ENCODE measurements around the gene PREX1. TPM values are rescaled to one million over a fixed set of nuclear protein-coding genes. Genes with fewer than 3 reads are reported as not detected.

Gene PREX1
- total RNA-seq, 2 donors from 2014 or later, result 11.5 to 21.7 TPM

DNA sequence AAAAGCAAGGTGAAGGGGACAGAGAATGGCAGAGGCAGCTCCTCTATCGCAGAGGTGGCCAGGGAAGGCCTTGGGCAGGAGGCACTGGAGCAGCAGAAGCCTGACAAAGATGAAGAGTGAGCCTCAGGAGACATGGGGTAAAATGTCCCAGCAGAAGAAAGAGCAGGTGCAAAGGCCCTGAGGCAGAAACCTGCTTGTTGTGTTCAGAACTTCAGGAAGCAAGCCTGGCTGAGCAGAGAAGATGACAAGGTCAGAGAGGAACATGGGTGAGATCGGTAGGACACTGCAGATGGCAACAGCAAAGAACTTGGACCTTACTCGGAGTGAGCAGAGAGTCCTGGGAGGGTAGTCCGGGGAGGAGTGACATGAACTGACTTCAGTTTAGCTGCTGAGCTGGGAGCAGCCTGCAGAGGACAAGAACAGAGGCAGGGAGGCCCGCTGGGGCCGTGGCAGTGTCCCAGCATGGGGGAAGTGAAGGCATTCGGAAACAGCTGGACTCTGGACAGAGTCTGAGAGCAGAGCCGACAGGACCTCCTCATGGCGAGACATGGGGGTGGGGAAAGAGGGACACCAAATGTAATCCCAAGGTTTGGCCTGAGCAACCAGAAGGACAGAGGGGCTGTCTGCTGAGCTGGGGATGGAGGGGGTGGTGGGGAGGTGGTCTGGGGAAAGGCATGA is 106.3 kb downstream of the PREX1 start:
- Histone ChIP-seq H3K27me3 (no peaks in the 10 kb centered on the region), H3K27ac (peak overlapping the region in 1 of 2 donors; percentile 16), H3K9me3 (no peaks in the 10 kb centered on the region), H3K4me1 (peaks cover 0 to 25% of the 10 kb centered on the region in 2 donors), H3K4me3 (no peak overlapping the region), H3K36me3 (no peaks in the 10 kb centered on the region)
- DNase-seq (ENCODE audit: low spot score), result no peak
- TF ChIP-seq, protein P1, sequence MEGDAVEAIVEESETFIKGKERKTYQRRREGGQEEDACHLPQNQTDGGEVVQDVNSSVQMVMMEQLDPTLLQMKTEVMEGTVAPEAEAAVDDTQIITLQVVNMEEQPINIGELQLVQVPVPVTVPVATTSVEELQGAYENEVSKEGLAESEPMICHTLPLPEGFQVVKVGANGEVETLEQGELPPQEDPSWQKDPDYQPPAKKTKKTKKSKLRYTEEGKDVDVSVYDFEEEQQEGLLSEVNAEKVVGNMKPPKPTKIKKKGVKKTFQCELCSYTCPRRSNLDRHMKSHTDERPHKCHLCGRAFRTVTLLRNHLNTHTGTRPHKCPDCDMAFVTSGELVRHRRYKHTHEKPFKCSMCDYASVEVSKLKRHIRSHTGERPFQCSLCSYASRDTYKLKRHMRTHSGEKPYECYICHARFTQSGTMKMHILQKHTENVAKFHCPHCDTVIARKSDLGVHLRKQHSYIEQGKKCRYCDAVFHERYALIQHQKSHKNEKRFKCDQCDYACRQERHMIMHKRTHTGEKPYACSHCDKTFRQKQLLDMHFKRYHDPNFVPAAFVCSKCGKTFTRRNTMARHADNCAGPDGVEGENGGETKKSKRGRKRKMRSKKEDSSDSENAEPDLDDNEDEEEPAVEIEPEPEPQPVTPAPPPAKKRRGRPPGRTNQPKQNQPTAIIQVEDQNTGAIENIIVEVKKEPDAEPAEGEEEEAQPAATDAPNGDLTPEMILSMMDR (IDR thresholded peaks at IDR 0.05), result no peak

DNA sequence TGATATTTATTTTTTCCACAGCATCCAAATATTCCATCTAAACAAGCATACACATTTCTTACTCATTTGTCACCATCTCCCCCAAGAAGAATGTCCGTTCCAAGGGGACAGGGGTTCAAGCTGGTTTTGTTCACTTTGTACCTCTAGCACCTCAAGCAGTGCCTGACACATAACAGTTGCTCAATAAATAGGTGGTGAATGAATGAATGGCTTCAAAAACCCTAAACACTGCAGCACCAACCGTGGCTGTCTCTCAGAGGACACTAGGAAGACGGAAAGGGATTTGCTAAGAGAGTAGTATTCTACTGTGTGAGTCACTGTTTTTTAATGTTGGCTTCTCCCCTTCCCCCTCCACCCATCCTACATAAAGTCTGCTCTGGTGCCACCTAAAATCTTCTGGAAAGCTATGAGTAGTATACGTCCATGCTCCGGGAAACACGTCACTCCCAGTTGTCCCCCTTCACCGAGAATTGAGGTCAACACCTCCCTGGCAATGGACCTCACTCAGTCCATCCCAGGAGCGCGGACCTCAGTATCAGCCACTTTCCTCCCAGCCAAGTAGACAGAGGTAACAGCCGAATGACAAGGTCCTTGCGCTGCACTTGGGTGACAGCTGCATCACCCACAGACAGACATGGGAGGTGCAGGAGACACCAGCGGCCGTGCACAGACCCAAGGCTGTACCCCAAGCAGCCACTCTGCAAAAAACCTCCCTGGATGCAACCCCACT is 107.4 kb downstream of the PREX1 start:
- DNase-seq (ENCODE audit: low spot score), result no peak
- Histone ChIP-seq H3K27ac (no peak overlapping the region), H3K4me3 (no peak overlapping the region), H3K9me3 (no peaks in the 10 kb centered on the region), H3K4me1 (peaks cover 0 to 25% of the 10 kb centered on the region in 2 donors), H3K36me3 (no peaks in the 10 kb centered on the region), H3K27me3 (no peaks in the 10 kb centered on the region)
- TF ChIP-seq, protein P1 (IDR thresholded peaks at IDR 0.05), result no peak

DNA sequence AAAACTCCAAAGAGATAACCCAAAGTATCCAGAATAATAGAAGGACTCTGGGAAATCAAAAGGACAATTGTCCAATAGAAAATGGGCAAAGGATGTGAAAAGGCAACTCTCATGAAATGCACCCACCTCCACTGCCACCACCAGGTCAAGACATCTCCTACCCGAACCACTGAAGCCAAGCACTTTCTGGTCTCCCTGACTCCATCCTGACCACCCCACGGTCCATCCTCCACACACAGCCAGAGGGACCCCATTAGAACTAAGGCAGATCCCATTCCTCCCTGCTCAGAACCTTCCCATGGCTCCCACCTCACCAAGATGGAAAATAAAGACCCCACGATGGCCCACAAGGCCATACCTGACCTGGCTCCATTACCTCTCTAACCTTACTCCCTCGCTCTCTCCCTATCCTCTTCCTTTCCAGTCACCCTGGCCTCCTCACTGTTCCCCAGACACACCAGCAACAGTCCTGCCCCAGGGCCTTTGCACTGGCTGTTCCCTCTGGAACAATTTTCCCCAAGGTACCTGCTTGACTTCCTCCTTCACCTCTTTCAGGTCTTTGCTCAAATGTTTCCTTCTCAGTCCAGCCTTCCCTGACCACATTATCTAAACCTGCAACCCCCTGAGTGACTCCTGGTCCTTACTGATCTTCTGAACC is 108.1 kb downstream of the PREX1 start:
- H3K4me3 ChIP-seq, result no peak overlapping the region
- no peaks in the 10 kb centered on the region for H3K9me3 ChIP-seq
- TF ChIP-seq, protein P1 (IDR thresholded peaks at IDR 0.05), result no peak
- peaks cover 0 to 25% of the 10 kb centered on the region in 2 donors for H3K4me1 ChIP-seq
- no peak for DNase-seq (ENCODE audit: low spot score)
- H3K36me3 ChIP-seq, result no peaks in the 10 kb centered on the region
- H3K27me3 ChIP-seq, result no peaks in the 10 kb centered on the region
- no peak overlapping the region for H3K27ac ChIP-seq

DNA sequence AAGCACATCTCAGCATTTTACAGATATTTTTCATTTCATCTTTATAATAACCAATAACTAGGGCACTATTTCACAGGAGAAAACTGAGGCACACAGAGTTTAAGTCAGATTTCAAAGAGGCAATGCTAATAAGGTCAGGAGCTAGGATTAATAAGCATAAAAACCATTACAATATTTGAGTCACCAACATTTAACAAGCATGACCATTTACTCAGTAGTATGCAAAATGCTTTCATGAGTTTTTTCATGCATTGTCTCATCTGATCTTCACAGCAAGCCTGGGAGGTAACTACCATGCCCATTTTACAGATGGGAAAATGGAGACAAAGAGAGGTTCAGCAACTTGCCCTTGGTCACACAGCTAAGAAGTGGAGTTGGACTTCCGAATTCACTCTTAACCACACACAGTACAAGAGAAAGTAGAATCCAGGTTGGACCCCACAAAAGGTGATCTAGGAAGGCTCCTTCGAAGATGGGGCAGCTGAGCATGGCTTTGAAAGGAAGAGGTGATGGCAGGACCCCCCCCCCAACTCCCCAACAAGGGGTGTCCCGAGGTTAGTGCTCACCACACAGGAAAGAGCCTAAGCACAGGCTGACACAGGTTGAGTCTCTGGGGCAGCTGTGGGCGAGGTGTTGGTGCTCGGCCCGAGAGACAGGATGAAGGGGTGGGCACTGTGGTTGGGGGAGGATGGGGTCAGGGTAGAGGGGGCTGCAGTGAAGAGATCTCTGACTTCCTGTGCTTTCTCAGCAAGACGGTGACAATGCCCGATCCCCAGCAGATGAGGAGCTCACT is 108.8 kb downstream of the PREX1 start:
- no peak overlapping the region for H3K27ac ChIP-seq
- DNase-seq (ENCODE audit: low spot score), result no peak
- TF ChIP-seq, protein P1 (IDR thresholded peaks at IDR 0.05), result no peak
- H3K4me3 ChIP-seq, result no peak overlapping the region
- no peaks in the 10 kb centered on the region for H3K9me3 ChIP-seq
- H3K27me3 ChIP-seq, result no peaks in the 10 kb centered on the region
- H3K36me3 ChIP-seq, result no peaks in the 10 kb centered on the region
- peaks cover 0 to 25% of the 10 kb centered on the region in 2 donors for H3K4me1 ChIP-seq

DNA sequence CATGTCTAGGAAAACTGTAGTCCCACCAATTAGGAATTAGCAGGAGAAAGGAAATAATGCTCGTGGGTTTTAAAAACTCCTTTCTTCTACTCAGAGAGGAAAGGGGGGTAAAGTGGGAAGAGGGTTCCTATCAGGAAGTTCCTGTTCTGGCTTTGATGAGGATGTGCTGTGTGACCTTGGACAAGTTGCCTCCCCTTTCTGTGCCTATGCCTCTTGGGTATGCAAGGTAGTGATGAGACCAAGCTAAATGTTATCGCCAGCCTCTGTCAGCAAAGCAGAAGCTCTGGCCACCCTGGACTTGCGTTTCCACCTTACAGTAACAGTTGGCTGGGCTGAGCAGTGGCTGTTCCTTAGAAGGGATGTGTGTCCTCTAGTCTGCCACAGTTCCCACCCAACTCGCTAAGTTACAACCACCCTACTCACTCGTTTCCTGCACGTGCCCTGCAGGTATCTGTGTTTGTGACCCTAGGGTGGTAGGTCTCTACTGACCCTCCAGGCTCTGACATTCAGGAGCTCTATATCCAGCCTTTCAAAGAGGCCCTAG is 110.0 kb downstream of the PREX1 start:
- Histone ChIP-seq H3K4me1 (peaks cover 0 to 16% of the 10 kb centered on the region in 2 donors), H3K9me3 (no peaks in the 10 kb centered on the region), H3K27me3 (no peaks in the 10 kb centered on the region), H3K27ac (no peak overlapping the region), H3K36me3 (no peaks in the 10 kb centered on the region), H3K4me3 (no peak overlapping the region)
- DNase-seq (ENCODE audit: low spot score), result no peak
- TF ChIP-seq, protein P1 (IDR thresholded peaks at IDR 0.05), result no peak
